Endothelial cell of umbilical vein (primary cell): ENCODE data around the gene UTS2R. TPM values are rescaled to one million over a fixed set of nuclear protein-coding genes. Genes with fewer than 3 reads are reported as not detected.

Experiments
- BruUV-seq: library from RNA; stranded (reverse); fragments of 400-500 nt; replicated peaks from 2 replicates; lab custom pipeline; 2021; lab: Mats Ljungman, UMichigan
- CTCF ChIA-PET: fragments of 300-600, 350-600 bp; sonication (Branson Sonifier 250); formaldehyde crosslinking; loops from one replicate; lab custom pipeline; 2021; ENCODE audit warnings: antibody characterized with exemption, inconsistent platforms; lab: Charles Lee
- POLR2A ChIA-PET: fragments of 300-600, 350-600 bp; sonication (Branson Sonifier 250); formaldehyde crosslinking; loops from one replicate; lab custom pipeline; 2021; ENCODE audit warnings: antibody characterized with exemption, inconsistent platforms; lab: Charles Lee
- DNase-seq: peaks from one replicate; pipeline ENCODE4 v3.0.0-alpha.2; 2011; ENCODE audit warnings: low read depth, low spot score
- FAIRE-seq: peaks from 2 replicates; lab custom pipeline; 2011; peaks lifted over from hg19 to GRCh38; lab: Jason Lieb, UNC
- H2AFZ ChIP-seq: 2 replicates; pipeline ENCODE4 v1.6.0; 2012; ENCODE audit warnings: low read depth, low read length, control low read depth, inconsistent platforms
- H3K27ac ChIP-seq: 2 replicates; pipeline ENCODE4 v1.5.1; 2011; ENCODE audit warnings: low read depth, mild to moderate bottlenecking, control low read depth, low read length, moderate library complexity; ENCODE audit not compliant: insufficient read depth
- H3K27me3 ChIP-seq, 2 experiments: 2 replicates each; pipeline versions ENCODE4 v1.6.0 to v1.6.1; 2011; ENCODE audit warnings: low read length in 2 of 2, mixed read lengths in 1 of 2; ENCODE audit not compliant: control insufficient read depth in 2 of 2, insufficient read depth in 2 of 2
- H3K36me3 ChIP-seq, 2 experiments: 2 replicates in 1 of 2; 3 replicates in 1 of 2; pipeline ENCODE4 v1.5.1; 2011; ENCODE audit warnings: low read length in 2 of 2, mild to moderate bottlenecking in 1 of 2, moderate library complexity in 1 of 2; ENCODE audit not compliant: control insufficient read depth in 2 of 2, insufficient read depth in 2 of 2; ENCODE audit errors: extremely low read depth in 1 of 2
- H3K4me1 ChIP-seq: 3 replicates; pipeline ENCODE4 v1.5.1; 2011; ENCODE audit warnings: mild to moderate bottlenecking, low read length; ENCODE audit not compliant: control insufficient read depth, insufficient read depth; ENCODE audit errors: extremely low read depth
- H3K4me2 ChIP-seq: 2 replicates; pipeline ENCODE4 v1.6.1; 2011; ENCODE audit warnings: low read length, control low read depth, mixed read lengths; ENCODE audit not compliant: insufficient read depth
- H3K4me3 ChIP-seq, 3 experiments: fragments of 200-600 bp in 1 of 3; sonication (generic), shearing (Covaris generic) in 1 of 3; replicated peaks in 1 of 3; 2 replicates each; pipeline ENCODE4 v1.5.1; 2011 to 2016; ENCODE audit warnings: control low read depth in 3 of 3, low read length in 3 of 3, mild to moderate bottlenecking in 2 of 3, inconsistent platforms in 1 of 3, low read depth in 1 of 3, moderate library complexity in 1 of 3; ENCODE audit not compliant: insufficient read depth in 1 of 3
- H3K79me2 ChIP-seq: 2 replicates; pipeline ENCODE4 v1.6.0; 2012; ENCODE audit warnings: low read length, inconsistent platforms; ENCODE audit not compliant: control insufficient read depth, insufficient read depth
- H3K9ac ChIP-seq: replicated peaks from 2 replicates; pipeline ENCODE3; 2011; ENCODE audit warnings: low read length, control low read depth; ENCODE audit not compliant: insufficient read depth; ENCODE audit errors: extremely low read depth
- H3K9me1 ChIP-seq: replicated peaks from 3 replicates; pipeline ENCODE4 v1.6.0; 2011; ENCODE audit warnings: mild to moderate bottlenecking, low read length; ENCODE audit not compliant: control insufficient read depth, insufficient read depth; ENCODE audit errors: extremely low read depth
- H3K9me3 ChIP-seq: replicated peaks from 2 replicates; pipeline ENCODE4 v1.5.1; 2012; ENCODE audit warnings: low read length, inconsistent platforms; ENCODE audit not compliant: control insufficient read depth, insufficient read depth
- H4K20me1 ChIP-seq: replicated peaks from 2 replicates; pipeline ENCODE3; 2011; ENCODE audit warnings: mild to moderate bottlenecking, low read length; ENCODE audit not compliant: control insufficient read depth, insufficient read depth; ENCODE audit errors: extremely low read depth
- CTCF ChIP-seq, 2 donors: IDR thresholded peaks; 1 replicate in 1 of 2; 2 replicates in 1 of 2; pipeline ENCODE4 v1.5.1; 2011; ENCODE audit warnings: low read length in 2 of 2, mild to moderate bottlenecking in 2 of 2, moderate library complexity in 2 of 2, control low read depth in 1 of 2, inconsistent platforms in 1 of 2, low read depth in 1 of 2; ENCODE audit not compliant: insufficient read depth in 1 of 2; ENCODE audit errors: extremely low read depth in 1 of 2
- EZH2 ChIP-seq: IDR thresholded peaks from 2 replicates; pipeline ENCODE4 v1.6.1; 2012; ENCODE audit warnings: borderline replicate concordance, low read depth, mild to moderate bottlenecking, moderate library complexity, low read length, inconsistent platforms; ENCODE audit not compliant: severe bottlenecking
- FOS ChIP-seq: IDR thresholded peaks from 2 replicates; pipeline ENCODE4 v1.6.1; 2011; ENCODE audit warnings: mild to moderate bottlenecking, low read length, moderate library complexity, borderline replicate concordance; ENCODE audit not compliant: insufficient read depth
- GATA2 ChIP-seq: IDR thresholded peaks from 2 replicates; pipeline ENCODE4 v1.7.0; 2011; ENCODE audit warnings: low read depth, mild to moderate bottlenecking, moderate library complexity, mixed read lengths, low read length; ENCODE audit not compliant: insufficient read length, insufficient read depth
- JUN ChIP-seq: IDR thresholded peaks from 2 replicates; pipeline ENCODE4 v1.6.1; 2011; ENCODE audit warnings: borderline replicate concordance, low read depth; ENCODE audit not compliant: insufficient read length, insufficient read depth
- MAX ChIP-seq: IDR thresholded peaks from 2 replicates; pipeline ENCODE4 v1.6.1; 2011; ENCODE audit not compliant: insufficient read depth, insufficient read length
- MYC ChIP-seq: IDR thresholded peaks from one replicate; pipeline ENCODE4 v1.6.1; 2011; ENCODE audit warnings: mild to moderate bottlenecking, low read depth, low read length
- POLR2A ChIP-seq: IDR thresholded peaks from 2 replicates; pipeline ENCODE4 v1.6.1; 2012; ENCODE audit warnings: low read depth, mild to moderate bottlenecking, control low read depth, low read length
- POLR2AphosphoS5 ChIP-seq: IDR thresholded peaks from 2 replicates; pipeline ENCODE4 v1.6.1; 2012; ENCODE audit warnings: low read depth, mild to moderate bottlenecking, control low read depth, low read length, moderate library complexity; ENCODE audit not compliant: insufficient read depth
- dilution Hi-C: fragments of 300-500 bp; cut with MboI; formaldehyde crosslinking; loops from one replicate; pipeline ENCODE4 v1.15.0; 2019; ENCODE audit warnings: low sequenced_read_pairs; ENCODE audit not compliant: extremely low pct_ligation_motif_present
- intact Hi-C: fragments of 100-400 bp; cut with micrococcal nuclease; formaldehyde crosslinking; loops from one replicate; pipeline ENCODE4 v1.10.0; 2022
- polyA plus RNA-seq, 4 experiments: library from polyadenylated mRNA; depleted of rRNA in 3 of 4; stranded (reverse) in 3 of 4; unstranded in 1 of 4; fragments of >200 nt; gene quantifications; 2 replicates each; pipeline versions ENCODE4 v1.2.1 to v1.2.3, GENCODE V29; 2011 to 2012; ENCODE audit warnings: missing spikeins in 1 of 4
- total RNA-seq: library from RNA; stranded (reverse); gene quantifications from 2 replicates; pipeline ENCODE4 v1.2.3, GENCODE V29; 2021

Gene UTS2R
- total and polyA plus RNA-seq, 2 donors (not counting 3 experiments of a cell fraction or from before 2014, with no cell fraction given) = not detected

- peaks cover 31 to 33% of the 10 kb centered on the region in 2 experiments for H3K27me3 ChIP-seq
- DNase-seq (no peak), FAIRE-seq (no peak)
- no TSS peak for BruUV-seq
- H3K27ac ChIP-seq = no peak overlapping the region
- no peaks in the 10 kb centered on the region for H4K20me1 ChIP-seq
- no peaks in the 10 kb centered on the region for H3K79me2 ChIP-seq
- H3K9me1 ChIP-seq = no peaks in the 10 kb centered on the region
- H3K4me2 ChIP-seq = no peak overlapping the region
- H3K9ac ChIP-seq = no peak overlapping the region
- no peaks in the 10 kb centered on the region for H3K9me3 ChIP-seq
- ChIA-PET CTCF (no interaction called here), POLR2A (interaction anchor here (0.7 kb wide), 1 partner anchor 162 kb away, joined by 5 read pairs; no protein-coding TSS in a partner anchor)
- H3K4me1 ChIP-seq = no peaks in the 10 kb centered on the region
- intact Hi-C loops (no loop called here), dilution Hi-C loops (no loop called here)
- TF ChIP-seq CTCF (IDR thresholded peaks at IDR 0.05; ENCODE audit: extremely low read depth in 1 of 2, insufficient read depth in 1 of 2, low read depth in 1 of 2, low read length in 2 of 2) (no peak), JUN (no peak), FOS (no peak), POLR2A (no peak), GATA2 (no peak), POLR2AphosphoS5 (no peak), EZH2 (no peak), MAX (no peak), MYC (no peak)
- H3K4me3 ChIP-seq = no peak overlapping the region
- H2AFZ ChIP-seq = no peak overlapping the region
- H3K36me3 ChIP-seq = no peaks in the 10 kb centered on the region
Observed at GRCh38 chr17:82373731-82374625, 2.4 kb downstream of the UTS2R start.
